ENCODE data around the gene FOXP3. TPM values are rescaled to one million over a fixed set of nuclear protein-coding genes. Genes with fewer than 3 reads are reported as not detected.

FOXP3 gene
- total and polyA plus RNA-seq, 2 of the 4 experiments (the other 2 are of a cell fraction): 0.05 TPM; not detected in 1

DNA sequence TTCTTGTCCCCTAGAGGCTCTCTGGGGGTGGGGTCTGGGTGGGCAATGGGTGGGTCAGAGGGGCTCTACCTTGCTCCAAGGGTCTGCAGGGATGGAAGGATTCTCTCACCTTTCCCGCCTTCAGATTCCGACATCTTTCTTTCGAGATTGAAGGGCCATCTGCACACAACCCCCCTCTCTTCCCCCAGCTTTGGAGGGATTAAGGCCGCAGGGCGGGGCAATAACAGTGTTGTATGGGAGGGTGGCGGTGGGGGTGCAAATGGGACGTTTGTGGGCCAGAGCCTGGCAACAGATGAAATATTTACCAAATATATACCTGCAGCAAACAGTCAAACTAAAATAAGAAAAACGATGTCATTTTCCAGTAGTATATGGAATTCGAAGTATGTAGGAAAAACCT lies 31.3 kb downstream of the FOXP3 start, which contains the start of gene CACNA1F:
CACNA1F (minus strand) TSS at position 165 of the 400 bp plus-strand sequence; CDS start at position 134, 31 bp downstream.
- no peak within 1 kb of the TSS for H3K4me3 ChIP-seq (ENCODE audit: insufficient read depth, low read depth, low read length)
- CTCF ChIA-PET: no interaction called here
- H2AK9ac ChIP-seq (replicated peaks; ENCODE audit: low read depth, low read length, poor library complexity): no peak within 1 kb of the TSS
- H3K4ac ChIP-seq (ENCODE audit: low read depth, low read length): no peak within 1 kb of the TSS
- no peaks in the 10 kb centered on the region for H3K36me3 ChIP-seq (ENCODE audit: control insufficient read depth, insufficient read depth, low read length)
- H3K23ac ChIP-seq (ENCODE audit: low read depth, low read length): no peak within 1 kb of the TSS
- no peak within 1 kb of the TSS for H2BK15ac ChIP-seq (ENCODE audit: low read depth, low read length)
- no peak within 1 kb of the TSS; the same call in 1 of the 2 replicates for H3K4me2 ChIP-seq (ENCODE audit: low read depth, low read length)
- POLR2A ChIA-PET (ENCODE audit: unreplicated experiment): no interaction called here
- no peak within 1 kb of the TSS for H2AK5ac ChIP-seq (ENCODE audit: low read depth, low read length)
- no peaks in the 10 kb centered on the region for H4K20me1 ChIP-seq (ENCODE audit: insufficient read depth, low read length)
- ATAC-seq (ENCODE audit: low read depth) (no peak), DNase-seq (no peak)
- no CpG with 5 or more reads among the region's 9 CpGs for WGBS, 2 experiments (ENCODE audit: extremely low coverage in 2 of 2, insufficient read length in 1 of 2)
- in situ Hi-C loops (cut with MboI; ENCODE audit: low sequenced_read_pairs): no loop called here
- intact Hi-C loops (cut with micrococcal nuclease): no loop called here
- H4K91ac ChIP-seq (ENCODE audit: insufficient read depth, low read depth, low read length): no peak within 1 kb of the TSS
- peak within 1 kb of the TSS; percentile 35 for H2AFZ ChIP-seq (replicated peaks; ENCODE audit: low read length, poor library complexity)
- no peak within 1 kb of the TSS for H3K9ac ChIP-seq (ENCODE audit: low read depth, low read length)
- H2BK120ac ChIP-seq (ENCODE audit: low read depth, low read length): no peak within 1 kb of the TSS
- no peak within 1 kb of the TSS for H2BK5ac ChIP-seq (ENCODE audit: low read depth, low read length, poor library complexity, severe bottlenecking)
- BruUV-seq (replicated peaks): no TSS peak
- H4K5ac ChIP-seq (ENCODE audit: low read depth, low read length): no peak within 1 kb of the TSS
- peaks cover 3% of the 10 kb centered on the region; the same call in 1 of the 2 replicates for H3K9me3 ChIP-seq (ENCODE audit: control insufficient read depth, insufficient read depth, low read length)
- dilution Hi-C loops (cut with HindIII; ENCODE audit: low sequenced_read_pairs, unreplicated experiment): no loop called here
- H3K27me3 ChIP-seq (ENCODE audit: control insufficient read depth, insufficient read depth, low read length): no peaks in the 10 kb centered on the region; the same call in 1 of the 2 replicates
- H3K79me1 ChIP-seq (ENCODE audit: low read depth in 1 of 2, low read length in 2 of 2): peaks cover 0 to 3% of the 10 kb centered on the region in 2 experiments; a peak in 1 of 4 replicates
- no peak within 1 kb of the TSS for H3K14ac ChIP-seq (replicated peaks; ENCODE audit: low read depth, low read length)
- TF ChIP-seq FOS (IDR thresholded peaks at IDR 0.05; ENCODE audit: low read depth, low read length): no peak
- no peak for TF ChIP-seq CEBPB (IDR thresholded peaks at IDR 0.05; ENCODE audit: low read depth, low read length)
- no peak for TF ChIP-seq MXI1 (IDR thresholded peaks at IDR 0.05; ENCODE audit: borderline replicate concordance, low read depth, low read length)
- no peak for TF ChIP-seq POLR2A (IDR thresholded peaks at IDR 0.05; ENCODE audit: low read depth, low read length)
- no peak for TF ChIP-seq BHLHE40 (IDR thresholded peaks at IDR 0.05; ENCODE audit: low read depth, low read length)
- TF ChIP-seq MAFK (IDR thresholded peaks at IDR 0.05; ENCODE audit: low read depth, low read length): no peak
- TF ChIP-seq MAZ (IDR thresholded peaks at IDR 0.05; ENCODE audit: borderline replicate concordance, low read depth, low read length): no peak
- no peak for TF ChIP-seq CHD1 (IDR thresholded peaks at IDR 0.05; ENCODE audit: low read depth, low read length)
- TF ChIP-seq, protein P1, sequence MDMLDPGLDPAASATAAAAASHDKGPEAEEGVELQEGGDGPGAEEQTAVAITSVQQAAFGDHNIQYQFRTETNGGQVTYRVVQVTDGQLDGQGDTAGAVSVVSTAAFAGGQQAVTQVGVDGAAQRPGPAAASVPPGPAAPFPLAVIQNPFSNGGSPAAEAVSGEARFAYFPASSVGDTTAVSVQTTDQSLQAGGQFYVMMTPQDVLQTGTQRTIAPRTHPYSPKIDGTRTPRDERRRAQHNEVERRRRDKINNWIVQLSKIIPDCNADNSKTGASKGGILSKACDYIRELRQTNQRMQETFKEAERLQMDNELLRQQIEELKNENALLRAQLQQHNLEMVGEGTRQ (IDR thresholded peaks at IDR 0.05; ENCODE audit: low read depth, low read length): no peak
- no peak for TF ChIP-seq NFE2L2 (IDR thresholded peaks at IDR 0.05; ENCODE audit: low read depth, low read length)
- TF ChIP-seq, protein P2, sequence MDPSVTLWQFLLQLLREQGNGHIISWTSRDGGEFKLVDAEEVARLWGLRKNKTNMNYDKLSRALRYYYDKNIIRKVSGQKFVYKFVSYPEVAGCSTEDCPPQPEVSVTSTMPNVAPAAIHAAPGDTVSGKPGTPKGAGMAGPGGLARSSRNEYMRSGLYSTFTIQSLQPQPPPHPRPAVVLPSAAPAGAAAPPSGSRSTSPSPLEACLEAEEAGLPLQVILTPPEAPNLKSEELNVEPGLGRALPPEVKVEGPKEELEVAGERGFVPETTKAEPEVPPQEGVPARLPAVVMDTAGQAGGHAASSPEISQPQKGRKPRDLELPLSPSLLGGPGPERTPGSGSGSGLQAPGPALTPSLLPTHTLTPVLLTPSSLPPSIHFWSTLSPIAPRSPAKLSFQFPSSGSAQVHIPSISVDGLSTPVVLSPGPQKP (IDR thresholded peaks at IDR 0.05; ENCODE audit: borderline replicate concordance, low read depth, low read length): no peak
- TF ChIP-seq RCOR1 (IDR thresholded peaks at IDR 0.05; ENCODE audit: insufficient replicate concordance, low read length): no peak
- no peak for TF ChIP-seq SMC3 (IDR thresholded peaks at IDR 0.05; ENCODE audit: low read depth, low read length)
- TF ChIP-seq, protein P3, sequence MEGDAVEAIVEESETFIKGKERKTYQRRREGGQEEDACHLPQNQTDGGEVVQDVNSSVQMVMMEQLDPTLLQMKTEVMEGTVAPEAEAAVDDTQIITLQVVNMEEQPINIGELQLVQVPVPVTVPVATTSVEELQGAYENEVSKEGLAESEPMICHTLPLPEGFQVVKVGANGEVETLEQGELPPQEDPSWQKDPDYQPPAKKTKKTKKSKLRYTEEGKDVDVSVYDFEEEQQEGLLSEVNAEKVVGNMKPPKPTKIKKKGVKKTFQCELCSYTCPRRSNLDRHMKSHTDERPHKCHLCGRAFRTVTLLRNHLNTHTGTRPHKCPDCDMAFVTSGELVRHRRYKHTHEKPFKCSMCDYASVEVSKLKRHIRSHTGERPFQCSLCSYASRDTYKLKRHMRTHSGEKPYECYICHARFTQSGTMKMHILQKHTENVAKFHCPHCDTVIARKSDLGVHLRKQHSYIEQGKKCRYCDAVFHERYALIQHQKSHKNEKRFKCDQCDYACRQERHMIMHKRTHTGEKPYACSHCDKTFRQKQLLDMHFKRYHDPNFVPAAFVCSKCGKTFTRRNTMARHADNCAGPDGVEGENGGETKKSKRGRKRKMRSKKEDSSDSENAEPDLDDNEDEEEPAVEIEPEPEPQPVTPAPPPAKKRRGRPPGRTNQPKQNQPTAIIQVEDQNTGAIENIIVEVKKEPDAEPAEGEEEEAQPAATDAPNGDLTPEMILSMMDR (conservative IDR thresholded peaks at IDR 0.05; ENCODE audit: low read depth, low read length): no peak
- TF ChIP-seq RAD21 (IDR thresholded peaks at IDR 0.05; ENCODE audit: low read length): no peak
- no peak for TF ChIP-seq RFX5 (IDR thresholded peaks at IDR 0.05; ENCODE audit: low read depth, low read length)
- H2BK20ac ChIP-seq (ENCODE audit: low read depth, low read length): no peak within 1 kb of the TSS
- no peak within 1 kb of the TSS for H3K27ac ChIP-seq (ENCODE audit: insufficient read depth, low read length)
- 0 out of 4 replicates have a peak within 1 kb of the TSS, but pooled peaks of 1 of the 2 experiments have one; percentile 25 for H4K8ac ChIP-seq (ENCODE audit: low read depth in 2 of 2, low read length in 2 of 2)
- no peaks in the 10 kb centered on the region for H3K9me1 ChIP-seq (ENCODE audit: insufficient read depth, low read length)
- H3K18ac ChIP-seq (ENCODE audit: low read depth, low read length): no peak within 1 kb of the TSS
- no peaks in the 10 kb centered on the region for H3K4me1 ChIP-seq (ENCODE audit: control insufficient read depth, insufficient read depth, low read length)
- H3K56ac ChIP-seq (ENCODE audit: extremely low read depth, insufficient read depth, low read length): no peak within 1 kb of the TSS
